Ectodermal cell (in vitro differentiated cells): Measurements from ENCODE around the gene CACFD1. TPM values are rescaled to one million over a fixed set of nuclear protein-coding genes. Genes with fewer than 3 reads are reported as not detected.
A peak's percentile ranks its signal among the peaks of the same experiment; 100 is the strongest.

Experiments
- H3K27ac ChIP-seq: 2 replicates; pipeline ENCODE4 v1.7.0; 2013; ENCODE audit warnings: mild to moderate bottlenecking, low read depth, low read length; ENCODE audit not compliant: insufficient read depth, poor library complexity, severe bottlenecking
- H3K27me3 ChIP-seq: 2 replicates; pipeline ENCODE4 v1.7.0; 2013; ENCODE audit warnings: mild to moderate bottlenecking, low read length; ENCODE audit not compliant: insufficient read depth, control insufficient read depth, poor library complexity, severe bottlenecking
- H3K36me3 ChIP-seq: one replicate; pipeline ENCODE4 v1.7.0; 2013; ENCODE audit warnings: low read length; ENCODE audit not compliant: control insufficient read depth, insufficient read depth
- H3K4me1 ChIP-seq: one replicate; pipeline ENCODE4 v1.7.0; 2013; ENCODE audit warnings: low read length; ENCODE audit not compliant: control insufficient read depth, insufficient read depth
- H3K4me3 ChIP-seq: 2 replicates; pipeline ENCODE4 v1.7.0; 2013; ENCODE audit warnings: low read depth, low read length, control low read depth; ENCODE audit not compliant: insufficient read depth
- H3K9me3 ChIP-seq: 2 replicates; pipeline ENCODE4 v1.7.0; 2013; ENCODE audit warnings: mild to moderate bottlenecking, low read length, moderate library complexity; ENCODE audit not compliant: control insufficient read depth
- WGBS, 2 experiments: methylation state at CpG; one replicate each; pipeline ENCODE4 v1.1.7; 2013; ENCODE audit warnings: missing lambda C conversion rate in 2 of 2; 5-methylcytosine and 5-hydroxymethylcytosine counted together
- polyA plus RNA-seq, 4 experiments: library from polyadenylated mRNA; stranded (reverse); fragments of 50-300 nt; gene quantifications; one replicate each; pipeline ENCODE4 v1.2.3, GENCODE V29; 2013

Gene CACFD1
- 26.3 TPM for polyA plus RNA-seq (2013, experiment 1 of 4)
- 31.8 TPM for polyA plus RNA-seq (2013, experiment 2 of 4)
- 21.4 TPM for polyA plus RNA-seq (2013, experiment 3 of 4)
- polyA plus RNA-seq (2013, experiment 4 of 4): 29.6 TPM

GRCh38 chr9:133459476-133460404 is at the start of gene CACFD1:
Gene CACFD1, plus strand, starts transcription at chr9:133459978. Its CDS starts 89 bp downstream, at chr9:133460067.
- H3K36me3 ChIP-seq: no peaks in the 10 kb centered on the region
- H3K27me3 ChIP-seq: no peaks in the 10 kb centered on the region
- H3K9me3 ChIP-seq: no peaks in the 10 kb centered on the region
- WGBS, 2 experiments: 0% methylated on average over 86 of the region's 86 CpGs
- peak within 1 kb of the TSS; percentile 95 for H3K27ac ChIP-seq
- H3K4me1 ChIP-seq: peaks cover 9% of the 10 kb centered on the region
- H3K4me3 ChIP-seq: peak within 1 kb of the TSS; percentile 83

GRCh38 chr9:133415170-133415569 is 44.6 kb upstream of the CACFD1 start:
- Histone ChIP-seq H3K36me3 (peaks cover 24% of the 10 kb centered on the region), H3K27ac (no peak overlapping the region), H3K4me1 (peaks cover 5% of the 10 kb centered on the region), H3K27me3 (no peaks in the 10 kb centered on the region), H3K4me3 (no peak overlapping the region), H3K9me3 (no peaks in the 10 kb centered on the region)
- 75 to 80% methylated on average over 1 of the region's 1 CpG for WGBS, 2 experiments

- Histone ChIP-seq H3K27me3 (no peaks in the 10 kb centered on the region), H3K27ac (peak within 1 kb of the TSS; percentile 90), H3K9me3 (no peaks in the 10 kb centered on the region), H3K4me3 (peak within 1 kb of the TSS; percentile 79), H3K4me1 (peaks cover 5% of the 10 kb centered on the region), H3K36me3 (peaks cover 10% of the 10 kb centered on the region)
- 1% methylated on average over 75 of the region's 75 CpGs for WGBS, 2 experiments
Measured at GRCh38 chr9:133417541-133418461, 42.0 kb upstream of the CACFD1 start, which contains the start of gene REXO4. Gene REXO4, minus strand, starts transcription at chr9:133418010. Its CDS starts 166 bp downstream, at chr9:133417844.

GRCh38 chr9:133419005-133419404 is 40.8 kb upstream of the CACFD1 start:
- no peaks in the 10 kb centered on the region for H3K27me3 ChIP-seq
- WGBS, 2 experiments: 57 to 62% methylated on average over 13 of the region's 13 CpGs
- H3K36me3 ChIP-seq: peaks cover 6% of the 10 kb centered on the region
- H3K9me3 ChIP-seq: no peaks in the 10 kb centered on the region
- peak overlapping the region; percentile 79 for H3K4me3 ChIP-seq
- H3K27ac ChIP-seq: no peak overlapping the region
- H3K4me1 ChIP-seq: peaks cover 5% of the 10 kb centered on the region

- H3K27me3 ChIP-seq: no peaks in the 10 kb centered on the region
- no peak overlapping the region for H3K4me3 ChIP-seq
- H3K27ac ChIP-seq: no peak overlapping the region
- no peaks in the 10 kb centered on the region for H3K36me3 ChIP-seq
- H3K9me3 ChIP-seq: no peaks in the 10 kb centered on the region
- peaks cover 5% of the 10 kb centered on the region for H3K4me1 ChIP-seq
- 81 to 86% methylated on average over 5 of the region's 5 CpGs for WGBS, 2 experiments
Measured at GRCh38 chr9:133420392-133420827, 39.4 kb upstream of the CACFD1 start.

- WGBS, 2 experiments: 80 to 81% methylated on average over 23 of the region's 23 CpGs
- no peak within 1 kb of the TSS for H3K4me3 ChIP-seq
- peaks cover 3% of the 10 kb centered on the region for H3K4me1 ChIP-seq
- H3K36me3 ChIP-seq: no peaks in the 10 kb centered on the region
- no peak within 1 kb of the TSS for H3K27ac ChIP-seq
- no peaks in the 10 kb centered on the region for H3K9me3 ChIP-seq
- H3K27me3 ChIP-seq: no peaks in the 10 kb centered on the region
Measured at GRCh38 chr9:133421615-133422542, 37.9 kb upstream of the CACFD1 start, which contains the start of gene ADAMTS13. Gene ADAMTS13, plus strand, starts transcription at chr9:133422367. Its CDS starts 77 bp downstream, at chr9:133422444.

- Histone ChIP-seq H3K9me3 (no peaks in the 10 kb centered on the region), H3K4me3 (no peak overlapping the region), H3K36me3 (no peaks in the 10 kb centered on the region), H3K27ac (no peak overlapping the region), H3K4me1 (no peaks in the 10 kb centered on the region), H3K27me3 (peaks cover 11% of the 10 kb centered on the region)
- WGBS, 2 experiments: 92 to 93% methylated on average over 3 of the region's 3 CpGs
Measured at GRCh38 chr9:133423216-133423615, 36.6 kb upstream of the CACFD1 start.

GRCh38 chr9:133424187-133424586 is 35.6 kb upstream of the CACFD1 start:
- Histone ChIP-seq H3K36me3 (no peaks in the 10 kb centered on the region), H3K4me1 (no peaks in the 10 kb centered on the region), H3K9me3 (no peaks in the 10 kb centered on the region), H3K4me3 (no peak overlapping the region), H3K27ac (no peak overlapping the region), H3K27me3 (peaks cover 20% of the 10 kb centered on the region)
- WGBS, 2 experiments: 90 to 91% methylated on average over 12 of the region's 12 CpGs

- no peaks in the 10 kb centered on the region for H3K36me3 ChIP-seq
- WGBS, 2 experiments: 91 to 93% methylated on average over 22 of the region's 22 CpGs
- no peaks in the 10 kb centered on the region for H3K9me3 ChIP-seq
- no peak overlapping the region for H3K4me3 ChIP-seq
- no peaks in the 10 kb centered on the region for H3K4me1 ChIP-seq
- H3K27ac ChIP-seq: no peak overlapping the region
- H3K27me3 ChIP-seq: peaks cover 29% of the 10 kb centered on the region
Measured at GRCh38 chr9:133425049-133425632, 34.6 kb upstream of the CACFD1 start.
